ENCODE results near the gene QSER1.

Gene QSER1

GRCh38 chr11:32890843-32891656, 1.6 kb upstream of the QSER1 start:
- TF ChIP-seq, protein P1, sequence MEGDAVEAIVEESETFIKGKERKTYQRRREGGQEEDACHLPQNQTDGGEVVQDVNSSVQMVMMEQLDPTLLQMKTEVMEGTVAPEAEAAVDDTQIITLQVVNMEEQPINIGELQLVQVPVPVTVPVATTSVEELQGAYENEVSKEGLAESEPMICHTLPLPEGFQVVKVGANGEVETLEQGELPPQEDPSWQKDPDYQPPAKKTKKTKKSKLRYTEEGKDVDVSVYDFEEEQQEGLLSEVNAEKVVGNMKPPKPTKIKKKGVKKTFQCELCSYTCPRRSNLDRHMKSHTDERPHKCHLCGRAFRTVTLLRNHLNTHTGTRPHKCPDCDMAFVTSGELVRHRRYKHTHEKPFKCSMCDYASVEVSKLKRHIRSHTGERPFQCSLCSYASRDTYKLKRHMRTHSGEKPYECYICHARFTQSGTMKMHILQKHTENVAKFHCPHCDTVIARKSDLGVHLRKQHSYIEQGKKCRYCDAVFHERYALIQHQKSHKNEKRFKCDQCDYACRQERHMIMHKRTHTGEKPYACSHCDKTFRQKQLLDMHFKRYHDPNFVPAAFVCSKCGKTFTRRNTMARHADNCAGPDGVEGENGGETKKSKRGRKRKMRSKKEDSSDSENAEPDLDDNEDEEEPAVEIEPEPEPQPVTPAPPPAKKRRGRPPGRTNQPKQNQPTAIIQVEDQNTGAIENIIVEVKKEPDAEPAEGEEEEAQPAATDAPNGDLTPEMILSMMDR (conservative IDR thresholded peaks at IDR 0.05; ENCODE audit: low read depth, low read length) = no peak
- no peak for DNase-seq (ENCODE audit: low read depth)
- H3K4me3 ChIP-seq (ENCODE audit: low read depth, low read length) = no peak overlapping the region

GRCh38 chr11:32891657-32892354, 805 bp upstream of the QSER1 start:
- TF ChIP-seq, protein P1 (conservative IDR thresholded peaks at IDR 0.05; ENCODE audit: low read depth, low read length) = no peak
- peak overlapping the region; percentile 83 for H3K4me3 ChIP-seq (ENCODE audit: low read depth, low read length)
- peak; percentile 23 for DNase-seq (ENCODE audit: low read depth)

GRCh38 chr11:32893093-32893342, 407 bp downstream of the QSER1 start:
- no peak for DNase-seq (ENCODE audit: low read depth)
- H3K4me3 ChIP-seq (ENCODE audit: low read depth, low read length) = peak overlapping the region; percentile 83
- TF ChIP-seq, protein P1 (conservative IDR thresholded peaks at IDR 0.05; ENCODE audit: low read depth, low read length) = no peak

GRCh38 chr11:32893343-32894148, 935 bp downstream of the QSER1 start:
- peak overlapping the region; percentile 83 for H3K4me3 ChIP-seq (ENCODE audit: low read depth, low read length)
- peak; percentile 51 for DNase-seq (ENCODE audit: low read depth)
- TF ChIP-seq, protein P1 (conservative IDR thresholded peaks at IDR 0.05; ENCODE audit: low read depth, low read length) = peak; percentile 50

- TF ChIP-seq, protein P1 (conservative IDR thresholded peaks at IDR 0.05; ENCODE audit: low read depth, low read length) = no peak
- DNase-seq (ENCODE audit: low read depth) = peak; percentile 90
- peak overlapping the region; percentile 83 for H3K4me3 ChIP-seq (ENCODE audit: low read depth, low read length)
Measured at GRCh38 chr11:32894149-32894827, 1.7 kb downstream of the QSER1 start.

DNA sequence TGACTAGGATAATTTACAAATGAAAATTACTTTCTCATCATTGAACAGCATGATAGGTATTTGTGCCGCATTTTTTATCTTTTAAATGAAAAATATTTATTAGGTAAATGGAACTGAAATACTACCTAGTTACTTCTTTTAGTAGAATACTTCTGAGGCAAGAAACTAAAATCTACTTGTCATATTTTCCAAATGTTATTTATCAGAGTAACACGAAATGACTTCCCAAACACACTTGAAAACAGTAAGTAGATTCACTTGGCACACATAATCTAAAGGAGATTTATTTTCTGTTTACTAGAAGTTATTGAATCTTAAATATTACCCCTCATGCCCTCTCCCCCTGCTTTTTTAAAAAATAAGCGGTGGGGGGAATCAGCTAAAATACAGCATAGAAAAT, 2.3 kb downstream of the QSER1 start:
- H3K4me3 ChIP-seq (ENCODE audit: low read depth, low read length) = no peak overlapping the region
- TF ChIP-seq, protein P1 (conservative IDR thresholded peaks at IDR 0.05; ENCODE audit: low read depth, low read length) = no peak
- DNase-seq (ENCODE audit: low read depth) = no peak

All from choroid plexus epithelial cell (primary cell).